KG1 (cell line): Measurements from ENCODE around the gene SOX5.

Experiments
- DNase-seq: peaks from one replicate; lab custom pipeline; 2025; lab: John Stamatoyannopoulos, UW

The SOX5 gene

DNA sequence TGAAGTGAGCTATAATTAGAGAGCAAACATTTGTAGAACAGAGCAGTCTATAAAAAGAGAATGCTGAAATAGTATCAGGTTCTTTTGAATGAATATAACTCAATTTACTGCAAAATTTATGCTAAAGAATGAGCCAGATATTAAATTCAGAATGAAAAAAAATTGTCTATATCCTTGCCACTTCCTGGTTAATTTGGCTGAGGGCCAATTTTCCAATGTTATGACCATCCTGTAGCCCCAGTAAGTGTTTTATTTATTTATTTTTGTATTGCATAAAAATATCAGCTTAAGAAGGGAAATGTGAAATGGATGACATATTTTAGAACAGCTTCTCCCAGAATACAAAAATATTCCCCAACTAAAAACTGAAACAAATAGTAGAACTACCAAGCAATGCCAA is 263.4 kb downstream of the SOX5 start:
- no peak for DNase-seq

DNA sequence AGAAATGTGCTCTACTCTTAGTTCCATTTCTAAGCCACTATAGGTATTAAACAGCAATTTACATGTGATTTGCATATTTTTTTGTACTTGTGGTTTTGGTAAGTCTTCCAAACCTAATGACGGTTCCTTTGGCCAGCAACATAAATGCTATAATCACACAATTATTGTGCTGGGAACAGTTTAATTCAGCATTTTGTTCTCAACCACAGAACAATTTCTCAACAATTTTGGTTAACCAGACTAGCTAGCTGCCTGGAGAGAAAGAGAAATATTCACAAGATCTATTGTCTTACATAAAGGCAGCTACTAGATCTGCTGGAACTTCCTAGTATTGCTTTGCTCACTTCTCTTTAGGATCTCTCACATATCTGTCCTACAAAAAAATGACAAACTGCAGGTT is 265.3 kb downstream of the SOX5 start:
- no peak for DNase-seq

DNA sequence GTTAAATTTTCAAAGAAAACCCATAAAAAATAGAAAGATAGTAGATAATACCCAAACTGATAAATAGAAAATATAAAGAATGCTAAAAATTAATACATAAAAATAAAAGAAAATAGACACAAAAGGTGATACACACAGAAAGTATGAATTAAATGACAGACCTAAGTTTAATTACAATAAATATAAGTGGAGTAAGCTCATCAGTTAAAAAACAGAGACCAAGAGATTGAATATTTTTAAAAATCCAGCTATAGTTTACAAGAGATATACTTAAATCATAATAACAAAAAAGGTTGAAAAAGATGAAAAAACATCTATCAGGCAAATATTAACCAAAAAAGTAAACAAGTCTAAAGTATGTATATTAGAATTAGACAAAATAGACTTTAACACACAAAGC is 268.2 kb downstream of the SOX5 start:
- no peak for DNase-seq

- no peak for DNase-seq
Observed at GRCh38 chr12:23674064-23674463, 275.4 kb downstream of the SOX5 start.

- no peak for DNase-seq
Observed at GRCh38 chr12:23671881-23672280, 277.6 kb downstream of the SOX5 start.

DNA sequence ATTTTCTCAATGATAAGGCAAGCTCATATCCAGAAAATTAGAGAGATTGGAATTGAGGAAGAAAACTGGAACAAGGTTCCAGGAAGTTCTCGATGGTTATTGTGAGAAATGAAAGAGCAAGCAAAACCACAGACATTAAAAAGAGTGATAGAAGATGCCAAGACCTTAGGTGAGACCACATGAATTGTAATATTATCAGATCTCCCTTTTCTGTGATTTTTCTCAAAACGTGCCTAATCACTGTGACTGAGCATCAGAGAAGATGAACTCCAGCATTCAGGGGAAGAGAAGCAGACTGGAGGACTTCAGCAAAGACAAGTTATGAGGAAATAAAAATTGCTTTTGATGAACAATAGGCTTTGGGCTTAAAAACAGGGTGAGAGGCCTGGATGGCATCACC is 278.8 kb downstream of the SOX5 start:
- DNase-seq = no peak

GRCh38 chr12:23669691-23670090 is 279.8 kb downstream of the SOX5 start:
- DNase-seq = no peak

DNA sequence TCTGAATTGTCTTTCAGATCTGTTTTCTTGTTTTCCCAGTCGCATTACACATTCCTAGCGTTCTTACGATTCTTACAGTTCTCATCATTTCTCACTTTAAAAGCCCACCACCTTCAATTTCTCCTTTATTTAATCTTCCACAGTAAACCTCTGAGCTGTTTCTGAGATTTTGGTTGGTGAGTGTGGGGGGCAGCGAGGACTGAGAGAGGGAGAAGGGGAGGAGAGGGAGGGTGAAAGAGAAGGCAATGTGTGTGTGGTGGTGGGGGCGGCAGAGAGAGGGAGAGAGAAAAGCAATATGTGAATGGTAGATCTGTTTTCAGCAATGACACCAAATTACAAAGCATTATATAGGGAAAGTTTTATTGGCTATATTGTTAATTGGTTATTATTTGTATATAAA is 282.6 kb downstream of the SOX5 start:
- DNase-seq = no peak

GRCh38 chr12:23662966-23663365 is 286.5 kb downstream of the SOX5 start:
- DNase-seq = no peak

- no peak for DNase-seq
Observed at GRCh38 chr12:23659131-23659530, 290.3 kb downstream of the SOX5 start.

- DNase-seq = no peak
Observed at GRCh38 chr12:23657598-23657997, 291.9 kb downstream of the SOX5 start.

GRCh38 chr12:23655884-23656283 is 293.6 kb downstream of the SOX5 start:
- no peak for DNase-seq

GRCh38 chr12:23655112-23655511 is 294.4 kb downstream of the SOX5 start:
- no peak for DNase-seq

DNA sequence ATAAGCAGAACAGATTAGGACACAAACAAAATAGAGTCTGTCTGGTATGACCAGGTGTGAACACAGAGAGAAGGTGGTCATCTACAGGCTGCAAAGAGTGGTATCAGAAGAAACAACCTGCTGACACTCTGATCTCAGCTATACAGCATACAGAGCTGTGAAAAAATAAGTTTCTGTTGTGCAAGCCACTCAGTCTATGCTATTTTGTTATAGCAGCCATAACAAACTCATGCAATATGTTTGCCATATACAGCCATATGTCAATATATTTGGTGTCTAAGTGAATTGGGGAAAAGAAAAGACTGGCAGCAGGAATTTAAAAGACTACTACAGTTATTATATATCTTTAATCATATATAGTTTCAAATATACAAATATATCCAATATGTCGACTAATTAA is 300.9 kb downstream of the SOX5 start:
- DNase-seq = no peak

DNA sequence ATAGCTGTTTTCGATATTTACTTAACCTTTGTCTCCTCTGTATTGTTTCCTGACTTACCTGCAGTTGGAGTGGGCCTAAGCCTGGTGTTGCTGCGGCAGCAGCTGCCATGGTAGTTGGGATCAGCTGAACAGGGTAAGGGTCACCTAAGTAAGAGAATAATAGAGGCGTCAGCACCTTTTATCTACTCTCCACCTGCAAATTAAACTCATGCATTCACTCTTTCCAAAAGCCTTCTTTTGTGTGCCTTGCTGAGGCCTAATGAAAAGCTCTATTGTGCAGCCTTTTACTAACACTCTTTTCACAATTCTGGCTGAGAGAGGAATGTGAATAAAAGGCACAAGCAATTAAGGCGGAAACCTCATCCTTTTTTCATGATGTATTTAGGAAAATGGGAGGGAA is 308.7 kb downstream of the SOX5 start:
- DNase-seq = no peak

DNA sequence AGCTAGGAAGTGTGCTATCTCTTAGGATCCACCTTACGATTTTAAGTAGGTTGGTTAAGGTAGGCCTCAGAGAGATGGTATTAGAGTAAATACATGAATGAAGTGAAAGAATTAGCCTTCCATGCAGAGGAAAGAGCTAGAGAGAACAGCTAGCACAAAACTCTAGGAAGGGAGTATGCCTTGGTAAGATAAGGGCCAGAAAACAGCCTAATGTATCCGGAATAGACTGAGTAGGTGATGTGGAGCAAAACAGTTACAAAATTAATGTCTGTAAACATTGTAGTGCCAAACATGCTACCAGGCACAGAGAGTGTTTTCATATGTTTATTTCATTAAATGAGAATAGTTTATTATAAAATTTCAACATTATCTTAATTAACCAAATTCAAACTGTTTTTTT is 315.1 kb downstream of the SOX5 start:
- DNase-seq = no peak

DNA sequence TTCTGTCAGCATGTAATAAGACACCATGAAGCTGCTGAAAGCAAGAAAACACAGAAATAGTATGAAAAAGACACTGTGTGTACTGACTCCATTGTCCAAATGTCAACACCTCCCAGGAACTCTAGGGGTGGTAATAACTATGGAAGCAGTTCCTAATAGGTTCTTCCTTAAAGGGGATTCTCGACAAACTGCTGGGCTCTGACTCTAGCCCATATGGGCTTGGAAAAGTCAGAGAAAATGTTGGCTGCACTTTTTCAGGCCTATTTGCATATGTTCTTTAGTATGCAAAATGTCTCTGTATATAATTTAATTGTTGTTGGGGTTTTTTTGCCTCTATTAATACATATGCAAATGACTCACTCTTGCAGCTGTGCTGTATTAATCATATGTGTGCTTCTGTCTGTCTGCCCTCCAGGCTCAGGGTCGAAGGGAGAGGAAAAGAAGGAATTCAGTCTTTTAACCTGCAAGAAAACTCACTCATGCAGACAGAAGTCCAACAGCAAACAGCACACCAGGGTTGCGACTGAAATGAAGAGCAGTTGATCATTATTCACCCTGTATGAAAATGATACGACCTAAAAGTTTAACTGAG is 317.6 kb downstream of the SOX5 start:
- DNase-seq = no peak

DNA sequence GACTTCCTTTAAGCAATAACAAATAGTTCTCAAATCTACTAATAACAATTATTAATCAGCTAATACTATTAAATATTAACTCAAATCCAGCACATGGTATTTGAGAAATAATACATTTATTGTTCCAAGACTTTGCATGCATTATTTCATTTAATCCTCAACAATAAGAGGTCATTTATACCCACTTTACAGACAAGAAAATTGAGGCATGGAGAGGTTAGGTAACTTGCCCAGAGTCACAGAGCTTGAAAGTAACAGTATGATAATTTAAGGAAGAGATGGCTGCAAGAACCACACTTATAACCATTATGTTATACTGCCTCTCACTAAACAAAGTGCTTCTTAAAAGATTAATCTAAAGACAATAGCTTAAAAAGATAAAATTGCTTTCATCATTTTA is 318.9 kb downstream of the SOX5 start:
- DNase-seq = no peak

DNA sequence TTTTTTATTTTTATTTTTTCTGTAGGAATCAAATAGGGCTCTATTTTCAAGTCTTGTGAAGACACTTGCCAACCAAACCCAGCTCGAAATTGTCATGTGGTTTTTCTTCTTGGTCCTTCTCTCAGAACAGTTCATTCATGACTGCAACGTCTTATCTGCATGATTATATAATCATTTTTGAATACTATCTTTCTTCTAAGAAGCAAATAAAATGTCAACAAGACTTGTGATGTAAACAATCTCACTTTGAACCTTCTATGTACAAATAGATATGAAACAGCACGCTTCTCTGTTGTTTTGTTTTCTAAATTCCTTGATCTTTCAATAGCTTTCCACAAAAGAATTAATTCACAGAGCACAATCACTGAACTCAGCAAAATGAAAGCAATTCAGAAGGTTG is 320.7 kb downstream of the SOX5 start:
- DNase-seq = no peak

GRCh38 chr12:23626791-23627190 is 322.7 kb downstream of the SOX5 start:
- no peak for DNase-seq

DNA sequence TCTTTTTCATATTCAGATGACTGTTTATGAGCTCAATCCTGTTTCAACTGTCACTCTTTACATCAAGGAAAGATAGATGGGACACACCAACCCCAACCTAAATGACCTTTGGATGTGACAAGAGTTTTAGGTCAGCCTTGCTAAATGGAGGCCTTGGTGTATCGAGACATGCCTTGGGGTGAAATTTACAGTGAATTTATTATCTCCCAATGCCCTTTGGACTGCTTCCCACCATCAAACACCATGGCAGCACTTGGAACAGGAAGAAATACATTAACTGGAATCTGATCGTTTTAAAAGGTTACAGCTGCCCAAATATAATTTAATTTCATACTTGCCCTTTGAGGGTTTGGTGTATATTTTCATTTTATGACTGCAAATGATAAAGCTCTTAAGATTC is 327.6 kb downstream of the SOX5 start:
- no peak for DNase-seq

DNA sequence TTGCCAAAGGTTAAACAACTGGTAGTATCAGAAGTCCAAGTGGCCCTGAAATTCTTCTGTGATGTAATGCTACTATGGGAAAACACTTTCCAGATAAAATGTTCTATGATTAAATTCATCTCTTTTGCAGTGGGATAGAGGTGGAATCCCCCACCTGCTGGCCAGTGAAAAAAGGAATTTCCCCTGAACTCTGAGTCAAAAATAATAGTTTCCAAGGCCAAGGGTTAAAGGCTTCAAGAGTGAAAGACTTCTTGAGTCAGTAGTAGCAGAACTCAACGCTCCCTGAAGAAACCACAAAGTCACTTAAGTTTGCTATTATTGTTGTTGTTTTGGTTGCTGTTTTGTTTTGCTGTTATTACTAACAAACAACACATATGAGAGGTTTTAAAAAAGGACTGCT is 330.8 kb downstream of the SOX5 start:
- no peak for DNase-seq

DNA sequence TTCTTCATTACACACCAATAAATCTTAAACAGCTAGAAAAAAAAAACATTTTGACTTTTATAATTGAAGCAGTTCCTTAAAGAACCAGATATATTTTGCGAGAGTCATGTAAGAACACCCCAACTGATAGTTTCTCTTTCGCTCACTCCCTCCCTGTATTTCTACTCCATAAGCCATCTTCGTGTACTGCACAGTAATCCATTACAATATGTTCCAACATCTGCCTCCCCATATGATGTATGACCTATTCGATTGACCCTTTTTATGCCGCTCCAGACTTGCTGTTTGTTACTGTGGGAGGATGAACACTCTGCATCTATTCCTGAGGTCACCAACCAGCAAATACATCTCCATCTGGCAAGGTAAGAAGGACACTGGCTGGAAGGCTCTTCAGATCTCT is 331.7 kb downstream of the SOX5 start:
- DNase-seq = no peak

DNA sequence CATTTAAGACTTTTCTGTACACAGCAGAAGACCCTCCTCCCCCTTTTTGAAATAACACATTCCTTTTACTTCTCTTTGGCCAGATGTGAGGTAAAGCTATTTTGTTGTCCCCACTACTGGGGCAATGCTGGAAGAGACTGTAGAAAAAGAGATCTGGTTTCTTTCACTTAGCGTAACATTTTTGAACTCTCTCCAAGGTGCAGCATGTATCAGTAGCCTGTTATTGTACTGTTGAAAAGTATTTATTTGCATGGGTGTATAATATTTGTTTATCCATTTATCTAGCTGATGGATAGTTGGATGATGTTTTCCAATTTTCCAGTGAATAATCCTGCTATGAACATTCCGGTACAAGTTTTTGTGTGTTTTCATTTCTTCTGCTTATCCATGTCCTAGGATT is 335.2 kb downstream of the SOX5 start:
- no peak for DNase-seq

DNA sequence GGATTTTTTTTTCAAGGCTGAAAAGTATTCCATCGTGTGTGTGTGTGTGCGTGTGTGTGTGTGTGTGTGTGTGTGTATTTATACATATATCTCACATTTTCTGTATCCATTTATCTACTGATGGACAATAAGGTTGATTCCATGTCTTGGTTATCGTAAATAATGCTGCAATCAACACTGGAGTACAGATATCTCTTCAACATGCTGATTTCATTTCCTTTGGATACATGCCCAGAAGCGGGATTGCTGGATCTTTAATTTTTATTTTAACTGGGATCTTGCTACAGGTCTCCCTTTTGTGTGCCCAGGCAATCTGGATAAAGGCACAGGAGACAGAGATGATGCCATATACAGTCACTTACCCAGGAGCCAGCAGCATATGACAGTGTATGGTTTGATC is 338.1 kb downstream of the SOX5 start:
- no peak for DNase-seq
